Stimulated activated CD8-positive, alpha-beta memory T cell treated with anti-CD3 and anti-CD28 coated beads, Interleukin-7, amount 100 ng/mL, for 48 hours (primary cell): ENCODE results near the gene ATP8A2.
"Not testable (repeated sequence)": the region's sequence is repeated elsewhere in the genome, so short reads cannot be mapped to it uniquely, and the experiment has no call there.

ENCODE experiments used
- DNase-seq, 2 donors: peaks; one replicate each; pipeline ENCODE4 v3.0.0-alpha.2; 2020; ENCODE audit warnings: low read depth in 1 of 2; ENCODE audit errors: extremely low read depth in 1 of 2

Gene ATP8A2

DNA sequence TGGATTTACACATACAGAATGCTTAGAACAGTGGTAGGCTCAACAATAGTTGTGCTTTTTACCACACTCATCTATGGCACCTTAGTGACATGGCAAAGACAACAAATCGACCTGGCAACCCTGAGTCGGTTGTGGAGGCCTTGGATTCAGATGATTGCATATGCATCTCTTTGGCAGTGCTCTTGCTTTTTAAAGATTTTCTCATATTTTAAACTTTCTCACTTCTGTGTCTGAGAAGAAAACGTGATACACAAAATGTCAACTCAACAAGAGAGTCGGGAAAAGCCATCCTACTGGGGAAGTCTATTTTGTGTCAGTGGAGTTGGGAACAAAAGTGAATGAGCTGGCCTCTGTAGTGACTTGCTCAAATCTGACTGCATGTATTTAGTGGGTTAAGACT is 85.8 kb downstream of the ATP8A2 start:
- no peak for DNase-seq

GRCh38 chr13:25462301-25463125 is 90.7 kb downstream of the ATP8A2 start:
- DNase-seq = no peak

GRCh38 chr13:25463496-25463895 is 91.7 kb downstream of the ATP8A2 start:
- no peak for DNase-seq

GRCh38 chr13:25466880-25467279 is 95.1 kb downstream of the ATP8A2 start:
- no peak for DNase-seq

GRCh38 chr13:25468325-25469168 is 96.8 kb downstream of the ATP8A2 start:
- DNase-seq = peak in 1 of 2 donors; percentile 6

GRCh38 chr13:25469169-25469525 is 97.4 kb downstream of the ATP8A2 start:
- DNase-seq = no peak

DNA sequence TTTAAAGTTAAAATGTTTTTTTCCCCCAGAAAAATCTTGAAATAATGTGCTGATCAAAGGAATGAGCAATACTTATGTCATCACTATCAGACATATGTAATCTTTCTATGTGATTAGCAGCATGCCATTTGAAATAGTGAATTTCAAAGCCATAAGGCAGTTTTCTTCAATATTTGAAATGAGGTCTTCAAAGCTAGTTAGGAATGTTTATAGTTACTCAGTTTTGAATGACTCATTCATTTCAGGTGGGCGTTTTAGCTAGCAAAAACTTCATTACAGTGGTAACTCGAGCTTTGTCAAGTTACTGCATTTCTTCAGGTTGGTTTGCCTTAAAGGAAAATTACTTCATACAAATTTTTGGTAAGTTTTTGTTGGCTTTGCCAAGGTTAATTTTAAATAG is 102.1 kb downstream of the ATP8A2 start:
- DNase-seq = no peak

GRCh38 chr13:25478186-25478585 is 106.4 kb downstream of the ATP8A2 start:
- DNase-seq = no peak

DNA sequence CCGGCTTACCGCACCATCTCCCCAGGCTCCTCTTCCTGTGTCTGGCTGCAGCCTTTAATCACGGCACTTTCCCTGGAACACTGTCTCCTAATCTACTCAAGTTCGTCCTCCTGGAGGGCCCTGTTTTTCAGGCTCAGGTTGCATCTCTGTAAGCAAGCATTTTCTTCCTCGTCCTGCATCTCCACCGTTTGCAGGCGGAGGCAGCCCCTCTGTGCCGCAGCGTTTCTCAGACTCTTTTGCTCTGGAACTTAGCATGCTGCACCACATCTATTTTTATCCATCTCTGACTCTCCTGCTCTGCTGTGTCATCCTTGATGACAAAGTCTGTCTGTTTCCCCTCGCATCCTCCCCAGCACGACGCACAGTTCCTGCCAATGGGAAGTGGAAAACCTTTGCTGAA is 117.5 kb downstream of the ATP8A2 start:
- DNase-seq = no peak

- DNase-seq = no peak
These were observed 118.5 kb downstream of the ATP8A2 start for GRCh38 chr13:25490236-25490635.

GRCh38 chr13:25493931-25494640 is 122.3 kb downstream of the ATP8A2 start:
- DNase-seq = no peak

DNA sequence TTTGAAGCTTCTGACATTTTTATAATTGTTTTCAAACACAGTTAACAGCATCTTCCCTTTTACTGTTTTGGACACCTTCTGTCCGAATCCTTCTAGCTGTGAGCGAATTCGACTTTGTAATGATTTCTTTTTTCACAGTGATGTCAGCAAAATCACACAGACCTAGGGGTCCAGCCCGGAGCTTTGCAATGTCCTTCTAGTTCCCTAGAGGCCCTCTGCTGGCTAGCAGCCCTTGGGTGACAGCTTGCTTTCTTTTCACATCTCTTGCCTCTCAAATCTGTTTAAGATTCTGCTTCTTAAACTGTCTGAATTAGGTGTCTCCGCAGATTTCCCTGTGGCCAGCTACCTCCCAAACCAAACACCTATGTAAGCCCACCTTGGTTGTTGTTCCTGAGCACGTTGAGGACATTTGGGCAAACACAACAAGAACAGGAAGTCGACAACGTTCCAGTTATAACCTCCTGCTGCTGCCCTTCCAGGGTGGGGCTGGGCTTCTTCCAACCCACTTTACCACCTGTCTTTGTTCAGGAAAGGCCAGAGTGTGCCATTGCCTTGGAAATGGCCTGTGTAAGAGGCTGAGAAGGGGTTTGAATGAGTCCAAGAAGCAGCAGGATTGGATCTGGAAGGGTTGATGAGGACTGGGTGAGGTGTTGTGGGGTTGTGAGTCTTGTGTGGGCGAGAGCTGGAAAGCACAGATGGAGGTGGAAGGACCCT is 123.1 kb downstream of the ATP8A2 start:
- DNase-seq = no peak

DNA sequence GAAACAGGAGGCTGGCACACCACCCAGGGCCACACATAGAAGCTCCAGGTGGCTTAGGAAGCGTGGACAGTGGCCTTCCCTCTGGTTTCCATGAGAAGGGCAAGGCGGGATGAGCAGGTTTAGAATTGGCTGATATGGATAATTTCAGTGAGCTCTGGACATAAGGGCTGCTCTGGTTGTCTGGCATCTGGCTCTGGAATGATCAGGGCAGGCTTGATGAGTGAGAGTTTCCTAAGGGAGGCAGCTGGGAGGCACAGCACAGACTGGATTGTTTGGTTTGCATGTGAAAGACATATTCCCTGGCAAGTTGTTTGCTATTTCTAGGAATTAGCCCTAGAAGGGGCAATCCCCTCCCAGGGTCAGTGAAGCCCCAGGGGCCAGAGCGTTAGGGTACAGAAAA is 129.5 kb downstream of the ATP8A2 start:
- DNase-seq = no peak

- no peak for DNase-seq
These were observed 130.3 kb downstream of the ATP8A2 start for GRCh38 chr13:25502031-25502430.

- no peak for DNase-seq
These were observed 130.8 kb downstream of the ATP8A2 start for GRCh38 chr13:25502551-25502950.

DNA sequence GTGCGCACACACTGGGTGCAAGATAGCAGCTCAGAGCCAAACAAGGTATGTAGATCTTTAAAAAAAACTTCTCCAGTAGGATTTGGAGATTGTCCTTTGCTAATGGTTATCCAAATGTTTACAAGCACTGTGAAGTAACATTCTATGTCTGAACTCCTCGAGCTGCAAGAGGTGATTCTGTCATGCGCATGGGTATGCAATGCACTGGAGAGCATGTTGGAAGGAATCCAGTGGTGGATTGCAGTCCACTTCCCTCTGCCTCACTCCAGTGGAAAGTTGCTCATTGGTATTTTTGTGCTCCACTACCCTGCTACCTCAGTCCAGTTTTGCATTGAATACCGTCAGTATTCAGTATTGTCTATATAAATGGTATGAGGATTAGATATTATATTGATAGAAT is 132.1 kb downstream of the ATP8A2 start:
- DNase-seq = no peak

DNA sequence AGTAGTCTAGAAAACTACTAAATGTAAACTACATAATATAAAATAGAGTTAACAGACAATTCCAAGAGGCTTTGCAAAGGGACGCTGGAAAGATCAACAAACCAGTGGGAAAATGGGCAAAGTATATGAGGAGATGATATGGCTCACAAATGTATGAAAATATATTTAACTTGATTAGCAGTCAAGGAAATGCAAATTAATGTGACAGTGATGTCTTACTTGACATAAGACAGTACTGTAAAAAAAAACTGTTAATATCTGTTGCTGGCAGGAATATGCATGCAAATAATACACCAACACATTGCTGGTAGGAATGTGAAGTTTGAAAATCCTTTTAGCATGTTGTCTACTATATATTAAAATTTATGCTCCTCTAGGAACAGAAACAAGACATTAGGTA is 136.1 kb downstream of the ATP8A2 start:
- DNase-seq = no peak

GRCh38 chr13:25513060-25513459 is 141.3 kb downstream of the ATP8A2 start:
- not testable (repeated sequence) for DNase-seq

DNA sequence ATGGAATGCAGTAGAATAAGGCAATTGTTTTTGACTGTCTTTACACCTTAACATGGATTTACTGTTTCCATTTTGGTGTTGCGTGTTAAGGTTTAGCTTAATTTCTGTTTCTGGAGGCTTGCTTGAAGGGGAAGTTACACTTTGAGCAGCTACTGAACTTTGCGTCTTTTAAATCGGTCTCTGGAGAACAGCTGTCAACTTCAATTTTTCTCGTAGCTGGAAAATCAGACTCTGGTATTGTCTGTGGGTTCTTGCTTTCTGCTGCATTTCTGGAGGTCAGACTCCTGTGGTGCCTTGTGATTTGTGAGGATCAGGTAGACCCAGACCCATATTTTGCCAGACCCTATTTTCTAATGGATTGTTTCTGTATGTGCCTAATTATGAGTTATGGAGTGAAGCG is 146.7 kb downstream of the ATP8A2 start:
- no peak for DNase-seq

DNA sequence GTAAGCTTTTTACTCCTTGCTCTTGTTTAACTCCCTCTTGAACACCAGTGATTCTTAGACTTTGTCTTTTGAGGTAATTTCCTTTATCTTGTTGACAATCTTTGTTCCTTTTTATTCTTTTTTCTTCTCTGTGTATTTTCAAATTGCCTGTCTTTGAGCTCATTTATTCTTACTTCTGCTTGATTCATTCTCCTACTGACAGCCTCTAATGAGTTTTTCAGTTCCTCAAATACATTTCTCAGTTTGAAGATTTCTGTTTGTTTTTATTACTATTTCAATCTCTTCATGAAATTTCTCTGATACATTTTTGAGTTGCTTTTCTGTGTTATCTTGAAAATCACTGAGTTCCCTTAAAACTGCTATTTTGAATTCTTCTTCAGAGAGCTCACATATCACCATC is 154.1 kb downstream of the ATP8A2 start:
- DNase-seq = no peak

GRCh38 chr13:25528266-25528665 is 156.5 kb downstream of the ATP8A2 start:
- no peak for DNase-seq
